Measurements from ENCODE around the gene SMC1B. TPM values are rescaled to one million over a fixed set of nuclear protein-coding genes. Genes with fewer than 3 reads are reported as not detected.

Gene SMC1B
- total RNA-seq, 1 experiment from 2014 or later, result not detected

GRCh38 chr22:45337536-45337935 is 75.9 kb downstream of the SMC1B start:
- DNase-seq (ENCODE audit: low spot score), result no peak
- ChIA-PET CTCF (no interaction called here), POLR2A (ENCODE audit: low non-redundant PET) (no interaction called here)
- intact Hi-C loops (cut with micrococcal nuclease; ENCODE audit: unreplicated experiment), result no loop called here
- Histone ChIP-seq H3K4me3 (ENCODE audit: low read depth, low read length, poor library complexity, severe bottlenecking) (no peak overlapping the region), H3K27me3 (replicated peaks; ENCODE audit: insufficient read depth, low read depth, low read length, poor library complexity) (no peaks in the 10 kb centered on the region), H3K36me3 (ENCODE audit: insufficient read depth, low read length, poor library complexity, severe bottlenecking) (peaks cover 30% of the 10 kb centered on the region), H3K9me3 (ENCODE audit: low read depth, low read length, poor library complexity, severe bottlenecking) (no peaks in the 10 kb centered on the region), H3K4me1 (ENCODE audit: insufficient read depth, low read length, poor library complexity, severe bottlenecking) (peaks cover 7% of the 10 kb centered on the region), H3K27ac (ENCODE audit: low read depth, low read length, poor library complexity, severe bottlenecking) (peak overlapping the region; percentile 59)
- BruUV-seq (replicated peaks), result no TSS peak
- no peak for TF ChIP-seq CTCF (conservative IDR thresholded peaks at IDR 0.05; ENCODE audit: low read depth, low read length)
- no peak for TF ChIP-seq EZH2 (IDR thresholded peaks at IDR 0.05; ENCODE audit: borderline replicate concordance, low read depth, low read length, poor library complexity, severe bottlenecking)

GRCh38 chr22:45336971-45337431 is 76.4 kb downstream of the SMC1B start:
- no TSS peak for BruUV-seq (replicated peaks)

GRCh38 chr22:45335854-45336522 is 77.4 kb downstream of the SMC1B start:
- no peak for DNase-seq (ENCODE audit: low spot score)
- intact Hi-C loops (cut with micrococcal nuclease; ENCODE audit: unreplicated experiment), result no loop called here
- no peaks in the 10 kb centered on the region for H3K9me3 ChIP-seq (ENCODE audit: low read depth, low read length, poor library complexity, severe bottlenecking)
- ChIA-PET CTCF (no interaction called here), POLR2A (ENCODE audit: low non-redundant PET) (no interaction called here)
- H3K36me3 ChIP-seq (ENCODE audit: insufficient read depth, low read length, poor library complexity, severe bottlenecking), result peaks cover 22% of the 10 kb centered on the region
- H3K27me3 ChIP-seq (replicated peaks; ENCODE audit: insufficient read depth, low read depth, low read length, poor library complexity), result no peaks in the 10 kb centered on the region
- peaks cover 7% of the 10 kb centered on the region for H3K4me1 ChIP-seq (ENCODE audit: insufficient read depth, low read length, poor library complexity, severe bottlenecking)
- TF ChIP-seq CTCF (conservative IDR thresholded peaks at IDR 0.05; ENCODE audit: low read depth, low read length) (no peak), EZH2 (IDR thresholded peaks at IDR 0.05; ENCODE audit: borderline replicate concordance, low read depth, low read length, poor library complexity, severe bottlenecking) (no peak)
- no peak overlapping the region for H3K27ac ChIP-seq (ENCODE audit: low read depth, low read length, poor library complexity, severe bottlenecking)
- no peak overlapping the region for H3K4me3 ChIP-seq (ENCODE audit: low read depth, low read length, poor library complexity, severe bottlenecking)
- BruUV-seq (replicated peaks), result no TSS peak

More at GRCh38 chr22:45336971-45337431, 76.4 kb downstream of the SMC1B start:
- intact Hi-C loops (cut with micrococcal nuclease; ENCODE audit: unreplicated experiment), result no loop called here
- CTCF ChIA-PET, result no interaction called here
- peak; percentile 18 for DNase-seq (ENCODE audit: low spot score)
- no peaks in the 10 kb centered on the region for H3K27me3 ChIP-seq (replicated peaks; ENCODE audit: insufficient read depth, low read depth, low read length, poor library complexity)
- peaks cover 7% of the 10 kb centered on the region for H3K4me1 ChIP-seq (ENCODE audit: insufficient read depth, low read length, poor library complexity, severe bottlenecking)
- POLR2A ChIA-PET (ENCODE audit: low non-redundant PET), result no interaction called here
- H3K9me3 ChIP-seq (ENCODE audit: low read depth, low read length, poor library complexity, severe bottlenecking), result no peaks in the 10 kb centered on the region
- H3K36me3 ChIP-seq (ENCODE audit: insufficient read depth, low read length, poor library complexity, severe bottlenecking), result peaks cover 30% of the 10 kb centered on the region
- TF ChIP-seq CTCF (conservative IDR thresholded peaks at IDR 0.05; ENCODE audit: low read depth, low read length), result no peak
- no peak for TF ChIP-seq EZH2 (IDR thresholded peaks at IDR 0.05; ENCODE audit: borderline replicate concordance, low read depth, low read length, poor library complexity, severe bottlenecking)
- peak overlapping the region; percentile 59 for H3K27ac ChIP-seq (ENCODE audit: low read depth, low read length, poor library complexity, severe bottlenecking)
- no peak overlapping the region for H3K4me3 ChIP-seq (ENCODE audit: low read depth, low read length, poor library complexity, severe bottlenecking)
